ENCODE results near the gene HNRNPA3.

DNA sequence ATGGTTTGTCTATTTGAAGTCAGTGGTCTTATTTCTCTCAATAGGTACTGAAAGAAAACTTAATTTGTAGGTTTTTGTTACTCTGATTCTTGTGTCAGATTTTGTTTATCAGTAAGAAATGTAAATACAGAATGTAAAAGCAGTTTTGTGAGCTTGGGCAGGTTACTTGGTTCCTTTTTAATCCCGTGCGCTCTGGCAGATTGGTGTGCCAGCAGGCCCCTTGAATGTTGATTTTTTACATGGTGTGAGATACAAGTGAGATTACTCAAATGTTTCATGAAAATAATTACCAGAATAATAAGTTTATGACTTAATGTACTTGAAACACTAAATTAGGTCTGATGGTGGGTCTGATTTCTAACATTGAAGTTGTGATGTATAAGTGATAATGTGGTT is 13.4 kb downstream of the HNRNPA3 start:
- TF ChIP-seq, protein P1, sequence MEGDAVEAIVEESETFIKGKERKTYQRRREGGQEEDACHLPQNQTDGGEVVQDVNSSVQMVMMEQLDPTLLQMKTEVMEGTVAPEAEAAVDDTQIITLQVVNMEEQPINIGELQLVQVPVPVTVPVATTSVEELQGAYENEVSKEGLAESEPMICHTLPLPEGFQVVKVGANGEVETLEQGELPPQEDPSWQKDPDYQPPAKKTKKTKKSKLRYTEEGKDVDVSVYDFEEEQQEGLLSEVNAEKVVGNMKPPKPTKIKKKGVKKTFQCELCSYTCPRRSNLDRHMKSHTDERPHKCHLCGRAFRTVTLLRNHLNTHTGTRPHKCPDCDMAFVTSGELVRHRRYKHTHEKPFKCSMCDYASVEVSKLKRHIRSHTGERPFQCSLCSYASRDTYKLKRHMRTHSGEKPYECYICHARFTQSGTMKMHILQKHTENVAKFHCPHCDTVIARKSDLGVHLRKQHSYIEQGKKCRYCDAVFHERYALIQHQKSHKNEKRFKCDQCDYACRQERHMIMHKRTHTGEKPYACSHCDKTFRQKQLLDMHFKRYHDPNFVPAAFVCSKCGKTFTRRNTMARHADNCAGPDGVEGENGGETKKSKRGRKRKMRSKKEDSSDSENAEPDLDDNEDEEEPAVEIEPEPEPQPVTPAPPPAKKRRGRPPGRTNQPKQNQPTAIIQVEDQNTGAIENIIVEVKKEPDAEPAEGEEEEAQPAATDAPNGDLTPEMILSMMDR (IDR thresholded peaks at IDR 0.05; ENCODE audit: insufficient read depth, low read length, poor library complexity, severe bottlenecking) = no peak
- TF ChIP-seq EZH2phosphoT487 (conservative IDR thresholded peaks at IDR 0.05; ENCODE audit: low read length) = no peak
